BE2C (cell line): Measurements from ENCODE around the gene BCKDHB.

Experiments used
- DNase-seq: peaks from one replicate; pipeline ENCODE4 v3.0.0-alpha.2; 2020
- H3K27me3 ChIP-seq: fragments of 250-450 bp; sonication (Bioruptor Pico); 2 replicates; pipeline ENCODE4 v1.5.1; 2020; ENCODE audit warnings: mild to moderate bottlenecking
- H3K36me3 ChIP-seq: fragments of 250-450 bp; sonication (Bioruptor Pico); 2 replicates; pipeline ENCODE4 v1.5.1; 2020; ENCODE audit warnings: mild to moderate bottlenecking
- H3K4me1 ChIP-seq: fragments of 250-450 bp; sonication (Bioruptor Pico); 2 replicates; pipeline ENCODE4 v1.5.1; 2020
- H3K4me3 ChIP-seq: 2 replicates; pipeline ENCODE4 v1.5.1; 2011; ENCODE audit warnings: low read depth, low read length
- H3K9me3 ChIP-seq: fragments of 250-450 bp; sonication (Bioruptor Pico); 2 replicates; pipeline ENCODE4 v1.5.1; 2020
- TF ChIP-seq, protein P1 (sequence below): IDR thresholded peaks from 2 replicates; pipeline ENCODE4 v1.5.1; 2012; ENCODE audit warnings: mild to moderate bottlenecking, low read depth, low read length

BCKDHB gene

DNA sequence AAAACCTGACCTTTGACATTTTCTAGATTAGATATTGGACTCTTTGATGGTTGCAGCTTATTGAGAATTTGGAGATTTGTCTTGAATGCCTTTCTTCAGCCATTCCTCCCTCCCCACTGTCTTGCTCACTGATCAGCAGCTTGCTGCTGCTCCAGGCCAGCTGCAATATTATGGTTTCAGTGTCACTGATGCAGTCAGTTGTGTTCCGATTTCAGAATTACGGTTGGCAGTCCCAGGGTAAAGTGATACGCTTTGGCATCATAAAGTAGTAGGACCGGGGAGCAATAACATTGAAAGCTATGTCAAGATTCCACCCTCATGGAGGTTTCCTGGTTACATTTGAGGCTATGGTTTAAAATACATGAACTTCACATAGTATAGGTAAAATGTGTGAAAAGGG is 152.6 kb downstream of the BCKDHB start:
- Histone ChIP-seq H3K27me3 (no peaks in the 10 kb centered on the region), H3K9me3 (no peaks in the 10 kb centered on the region), H3K4me1 (no peaks in the 10 kb centered on the region; the same call in 1 of the 2 replicates), H3K4me3 (no peak overlapping the region), H3K36me3 (no peaks in the 10 kb centered on the region)
- TF ChIP-seq, protein P1, sequence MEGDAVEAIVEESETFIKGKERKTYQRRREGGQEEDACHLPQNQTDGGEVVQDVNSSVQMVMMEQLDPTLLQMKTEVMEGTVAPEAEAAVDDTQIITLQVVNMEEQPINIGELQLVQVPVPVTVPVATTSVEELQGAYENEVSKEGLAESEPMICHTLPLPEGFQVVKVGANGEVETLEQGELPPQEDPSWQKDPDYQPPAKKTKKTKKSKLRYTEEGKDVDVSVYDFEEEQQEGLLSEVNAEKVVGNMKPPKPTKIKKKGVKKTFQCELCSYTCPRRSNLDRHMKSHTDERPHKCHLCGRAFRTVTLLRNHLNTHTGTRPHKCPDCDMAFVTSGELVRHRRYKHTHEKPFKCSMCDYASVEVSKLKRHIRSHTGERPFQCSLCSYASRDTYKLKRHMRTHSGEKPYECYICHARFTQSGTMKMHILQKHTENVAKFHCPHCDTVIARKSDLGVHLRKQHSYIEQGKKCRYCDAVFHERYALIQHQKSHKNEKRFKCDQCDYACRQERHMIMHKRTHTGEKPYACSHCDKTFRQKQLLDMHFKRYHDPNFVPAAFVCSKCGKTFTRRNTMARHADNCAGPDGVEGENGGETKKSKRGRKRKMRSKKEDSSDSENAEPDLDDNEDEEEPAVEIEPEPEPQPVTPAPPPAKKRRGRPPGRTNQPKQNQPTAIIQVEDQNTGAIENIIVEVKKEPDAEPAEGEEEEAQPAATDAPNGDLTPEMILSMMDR: no peak
- DNase-seq: no peak

DNA sequence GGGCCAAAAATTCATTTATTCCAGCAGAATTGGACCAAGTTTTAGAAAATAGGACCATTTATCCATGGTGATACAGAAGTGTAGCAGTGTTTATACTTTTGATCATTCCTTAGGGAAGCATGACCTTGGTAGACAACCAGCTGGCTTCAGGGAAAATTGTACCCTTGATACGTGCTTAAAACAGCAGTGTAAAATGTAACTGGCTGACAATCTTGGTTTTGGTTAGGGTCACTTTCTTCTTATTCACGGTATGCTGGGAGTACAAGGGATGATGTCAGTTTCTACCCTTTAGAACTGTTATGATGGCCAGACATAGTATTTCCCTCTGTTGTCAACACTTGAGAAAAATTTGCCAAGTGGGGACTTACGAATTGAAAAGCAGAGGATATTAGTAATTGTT is 157.1 kb downstream of the BCKDHB start:
- no peak overlapping the region for H3K4me3 ChIP-seq
- no peak for DNase-seq
- no peaks in the 10 kb centered on the region for H3K36me3 ChIP-seq
- no peaks in the 10 kb centered on the region for H3K27me3 ChIP-seq
- H3K4me1 ChIP-seq: no peaks in the 10 kb centered on the region; the same call in none of the 2 replicates
- H3K9me3 ChIP-seq: no peaks in the 10 kb centered on the region
- TF ChIP-seq, protein P1: no peak

DNA sequence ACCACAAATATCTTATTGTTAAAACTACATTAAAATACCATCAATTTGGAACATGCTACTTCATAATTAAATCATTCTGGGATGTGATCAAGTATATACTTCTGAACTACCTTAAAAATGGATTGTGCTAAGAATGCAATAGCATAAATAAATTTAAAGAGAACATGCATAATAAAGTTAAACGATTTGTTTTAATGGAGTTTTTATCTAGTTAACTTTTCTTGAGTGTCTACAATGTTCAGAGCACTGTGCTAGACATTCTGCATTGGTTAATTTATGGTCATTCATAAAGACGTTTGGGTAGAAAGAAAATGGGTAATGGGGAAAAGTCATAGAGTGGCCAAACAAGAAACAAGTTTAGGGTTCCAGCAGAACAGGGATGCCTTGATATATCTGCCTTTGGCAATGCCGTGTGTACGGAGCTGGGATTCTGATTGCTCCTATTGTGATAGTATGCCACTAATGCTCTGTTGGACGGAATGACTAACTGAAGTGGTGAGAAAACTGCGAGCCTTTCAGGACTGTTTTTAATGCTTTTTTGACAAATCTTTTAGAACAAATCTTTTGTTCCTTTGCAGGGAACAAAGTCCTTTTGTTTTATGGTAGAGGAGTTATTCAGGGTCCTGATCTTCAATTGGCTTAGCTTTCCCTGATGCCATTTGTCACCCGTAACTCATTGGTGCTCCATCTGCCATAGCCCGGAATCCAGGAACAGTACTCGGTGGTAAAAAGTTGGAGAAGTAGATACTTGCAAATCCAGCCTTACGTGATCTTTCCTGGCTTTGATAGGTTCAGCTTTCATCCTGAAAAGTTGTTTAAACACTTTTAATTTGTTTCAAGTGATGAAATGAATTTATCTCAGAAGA is 162.6 kb downstream of the BCKDHB start:
- peak; percentile 30 for DNase-seq
- Histone ChIP-seq H3K4me1 (peaks cover 3% of the 10 kb centered on the region), H3K36me3 (no peaks in the 10 kb centered on the region), H3K4me3 (no peak overlapping the region), H3K9me3 (no peaks in the 10 kb centered on the region; the same call in 1 of the 2 replicates), H3K27me3 (no peaks in the 10 kb centered on the region)
- TF ChIP-seq, protein P1: no peak

DNA sequence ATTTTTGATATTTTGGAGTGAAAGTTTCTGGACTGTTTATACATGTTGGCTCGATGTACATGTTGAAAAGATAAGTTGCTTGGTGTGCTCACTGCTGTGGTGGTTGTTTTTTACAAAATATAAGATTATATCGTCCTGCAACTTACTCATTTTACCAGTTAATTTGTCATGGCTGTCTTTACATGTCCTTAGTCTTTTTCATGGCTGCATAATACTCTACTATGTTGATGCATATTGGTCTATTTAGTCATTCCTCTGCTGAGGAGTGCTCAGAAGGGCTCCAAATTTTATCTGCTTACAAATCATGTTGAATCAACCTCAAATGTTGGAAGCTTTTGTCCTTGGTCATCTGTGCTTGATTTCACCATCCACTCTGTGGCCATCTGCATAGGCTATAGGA is 164.6 kb downstream of the BCKDHB start:
- Histone ChIP-seq H3K9me3 (no peaks in the 10 kb centered on the region; the same call in 1 of the 2 replicates), H3K36me3 (no peaks in the 10 kb centered on the region), H3K4me3 (no peak overlapping the region), H3K27me3 (no peaks in the 10 kb centered on the region), H3K4me1 (peaks cover 3% of the 10 kb centered on the region; the same call in 1 of the 2 replicates)
- DNase-seq: no peak
- TF ChIP-seq, protein P1: no peak

DNA sequence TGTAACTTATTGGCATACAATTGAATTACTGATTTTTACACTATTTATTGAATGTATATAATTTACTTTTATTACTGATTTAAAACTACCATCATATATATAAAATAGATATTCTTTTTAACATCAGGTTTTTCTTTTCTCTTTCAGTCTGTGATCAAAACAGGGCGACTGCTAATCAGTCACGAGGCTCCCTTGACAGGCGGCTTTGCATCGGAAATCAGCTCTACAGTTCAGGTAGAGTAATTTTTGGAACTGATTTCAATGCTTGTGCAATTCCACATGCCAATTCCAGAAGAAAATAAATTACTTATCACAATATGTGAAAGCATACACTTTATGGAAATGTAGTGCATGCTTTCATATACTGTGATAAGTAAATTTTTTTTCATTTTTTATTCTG is 166.5 kb downstream of the BCKDHB start:
- Histone ChIP-seq H3K36me3 (no peaks in the 10 kb centered on the region), H3K4me3 (no peak overlapping the region), H3K9me3 (no peaks in the 10 kb centered on the region; the same call in 1 of the 2 replicates), H3K4me1 (peaks cover 3% of the 10 kb centered on the region; the same call in 1 of the 2 replicates), H3K27me3 (no peaks in the 10 kb centered on the region)
- DNase-seq: no peak
- TF ChIP-seq, protein P1: no peak

DNA sequence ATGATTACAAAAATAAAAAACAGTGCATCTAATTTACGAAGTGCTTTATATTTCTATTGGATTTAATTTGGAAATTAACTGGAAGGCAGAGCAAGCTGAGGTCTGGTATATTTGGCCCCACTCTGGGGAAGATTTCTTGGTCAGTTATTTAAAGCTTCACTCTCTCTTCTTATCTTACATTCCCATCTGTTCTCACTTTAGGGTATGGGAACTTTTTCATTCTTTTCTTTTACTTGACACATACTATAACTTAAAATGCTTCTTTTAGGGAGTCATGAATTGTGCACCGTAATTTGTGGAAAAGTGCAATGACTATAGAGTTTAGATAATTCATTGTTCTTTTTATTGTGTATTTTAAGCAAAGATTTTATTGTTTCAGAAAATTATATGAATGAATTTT is 170.4 kb downstream of the BCKDHB start:
- Histone ChIP-seq H3K9me3 (no peaks in the 10 kb centered on the region), H3K4me1 (no peaks in the 10 kb centered on the region)
- DNase-seq: no peak

More for the DNA sequence above, 170.4 kb downstream of the BCKDHB start:
- H3K27me3 ChIP-seq: no peaks in the 10 kb centered on the region
- no peak overlapping the region for H3K4me3 ChIP-seq
- TF ChIP-seq, protein P1: no peak
- no peaks in the 10 kb centered on the region for H3K36me3 ChIP-seq
